Activated CD8-positive, alpha-beta memory T cell treated with anti-CD3 and anti-CD28 coated beads, Interleukin-2, amount 50 U/mL, for 1 hour (primary cell): ENCODE data around the gene CSTF2.

Experiments used
- DNase-seq: peaks from one replicate; pipeline ENCODE4 v3.0.0-alpha.2; 2020; ENCODE audit errors: extremely low read depth

Gene CSTF2

GRCh38 chrX:100871594-100872560 lies 51.7 kb downstream of the CSTF2 start:
- no peak for DNase-seq

- DNase-seq: no peak
These were observed 54.1 kb downstream of the CSTF2 start, which contains the start of gene NOX1 for GRCh38 chrX:100874325-100874724. TSS of gene NOX1 (minus strand) at chrX:100874359. CDS start at chrX:100874139, 220 bp downstream.

- DNase-seq: no peak
These were observed 60.2 kb downstream of the CSTF2 start for GRCh38 chrX:100880368-100880767.

- DNase-seq: no peak
These were observed 63.5 kb downstream of the CSTF2 start for GRCh38 chrX:100883654-100884053.
